Large intestine (tissue), 3 donors: ENCODE data around the gene LYRM2. TPM values are rescaled to one million over a fixed set of nuclear protein-coding genes. Genes with fewer than 3 reads are reported as not detected.

Experiments
- DNase-seq, 2 donors: peaks; one replicate each; pipeline versions ENCODE4 v3.0.0 to v3.0.0-alpha.2; 2013
- H3K27ac ChIP-seq: one replicate; pipeline ENCODE4 v1.5.1; 2013; ENCODE audit warnings: low read length
- H3K27me3 ChIP-seq: 2 replicates; pipeline ENCODE4 v1.6.1; 2013; ENCODE audit warnings: low read length; ENCODE audit not compliant: control insufficient read depth, insufficient read depth
- H3K36me3 ChIP-seq: 2 replicates; pipeline ENCODE4 v1.6.1; 2013; ENCODE audit warnings: low read length; ENCODE audit not compliant: control insufficient read depth, insufficient read depth
- H3K4me1 ChIP-seq: one replicate; pipeline ENCODE4 v1.6.1; 2013; ENCODE audit warnings: low read length; ENCODE audit not compliant: control insufficient read depth, insufficient read depth
- H3K4me3 ChIP-seq: one replicate; pipeline ENCODE4 v1.5.1; 2013; ENCODE audit warnings: low read length
- H3K9me3 ChIP-seq: one replicate; pipeline ENCODE4 v1.6.1; 2013; ENCODE audit warnings: mild to moderate bottlenecking, low read depth, low read length, moderate library complexity; ENCODE audit not compliant: control insufficient read depth
- WGBS: methylation state at CpG from one replicate; pipeline ENCODE4 v1.1.5; 2013; ENCODE audit warnings: low lambda C conversion rate; ENCODE audit not compliant: insufficient coverage; 5-methylcytosine and 5-hydroxymethylcytosine counted together
- polyA plus RNA-seq: library from polyadenylated mRNA; unstranded; fragments of 120-200 nt; gene quantifications from one replicate; pipeline ENCODE4 v1.2.1, GENCODE V29; 2013

LYRM2 gene
- polyA plus RNA-seq, 1 donor, result 39.3 TPM

- Histone ChIP-seq H3K27ac (no peak overlapping the region), H3K9me3 (no peaks in the 10 kb centered on the region), H3K4me3 (no peak overlapping the region), H3K36me3 (no peaks in the 10 kb centered on the region), H3K4me1 (no peaks in the 10 kb centered on the region), H3K27me3 (no peaks in the 10 kb centered on the region)
- WGBS, result no CpG with 5 or more reads among the region's 7 CpGs
- DNase-seq, result no peak
Observed at GRCh38 chr6:89599727-89600126, 38.8 kb downstream of the LYRM2 start.

- peak; percentile 50 to 57 for DNase-seq
- no CpG with 5 or more reads among the region's 3 CpGs for WGBS
- H3K4me1 ChIP-seq, result no peaks in the 10 kb centered on the region
Observed at GRCh38 chr6:89597988-89598387, 40.6 kb downstream of the LYRM2 start.

GRCh38 chr6:89597372-89597771, 41.2 kb downstream of the LYRM2 start:
- H3K4me1 ChIP-seq, result no peaks in the 10 kb centered on the region
- no peaks in the 10 kb centered on the region for H3K27me3 ChIP-seq
- no peaks in the 10 kb centered on the region for H3K9me3 ChIP-seq
- no peak overlapping the region for H3K27ac ChIP-seq
- WGBS, result 67% methylated on average over 1 of the region's 2 CpGs
- no peaks in the 10 kb centered on the region for H3K36me3 ChIP-seq
- H3K4me3 ChIP-seq, result no peak overlapping the region
- DNase-seq, result no peak

More at GRCh38 chr6:89597988-89598387, 40.6 kb downstream of the LYRM2 start:
- no peaks in the 10 kb centered on the region for H3K27me3 ChIP-seq
- no peaks in the 10 kb centered on the region for H3K9me3 ChIP-seq
- no peak overlapping the region for H3K27ac ChIP-seq
- H3K36me3 ChIP-seq, result no peaks in the 10 kb centered on the region
- H3K4me3 ChIP-seq, result no peak overlapping the region

- Histone ChIP-seq H3K36me3 (no peaks in the 10 kb centered on the region), H3K27ac (no peak overlapping the region), H3K4me1 (no peaks in the 10 kb centered on the region), H3K9me3 (no peaks in the 10 kb centered on the region), H3K4me3 (no peak overlapping the region), H3K27me3 (no peaks in the 10 kb centered on the region)
- no peak for DNase-seq
- no CpG with 5 or more reads among the region's 1 CpG for WGBS
Observed at GRCh38 chr6:89596484-89596883, 42.1 kb downstream of the LYRM2 start.

- no peak for DNase-seq
- Histone ChIP-seq H3K27me3 (no peaks in the 10 kb centered on the region), H3K4me1 (no peaks in the 10 kb centered on the region), H3K4me3 (no peak overlapping the region), H3K27ac (no peak overlapping the region), H3K9me3 (no peaks in the 10 kb centered on the region), H3K36me3 (no peaks in the 10 kb centered on the region)
- no CpG with 5 or more reads among the region's 2 CpGs for WGBS
Observed at GRCh38 chr6:89596056-89596455, 42.5 kb downstream of the LYRM2 start.

- no CpG with 5 or more reads among the region's 4 CpGs for WGBS
- Histone ChIP-seq H3K27ac (no peak overlapping the region), H3K27me3 (no peaks in the 10 kb centered on the region), H3K9me3 (no peaks in the 10 kb centered on the region), H3K4me1 (no peaks in the 10 kb centered on the region), H3K36me3 (no peaks in the 10 kb centered on the region), H3K4me3 (no peak overlapping the region)
- DNase-seq, result no peak
Observed at GRCh38 chr6:89591745-89592144, 46.8 kb downstream of the LYRM2 start.

GRCh38 chr6:89590133-89590532, 48.4 kb downstream of the LYRM2 start:
- no peaks in the 10 kb centered on the region for H3K36me3 ChIP-seq
- no peak for DNase-seq
- H3K9me3 ChIP-seq, result no peaks in the 10 kb centered on the region
- H3K27ac ChIP-seq, result no peak overlapping the region
- H3K4me1 ChIP-seq, result no peaks in the 10 kb centered on the region
- no peak overlapping the region for H3K4me3 ChIP-seq
- H3K27me3 ChIP-seq, result no peaks in the 10 kb centered on the region
- WGBS, result no CpG with 5 or more reads among the region's 2 CpGs

GRCh38 chr6:89589297-89590025, 49.1 kb downstream of the LYRM2 start:
- DNase-seq, result no peak
- Histone ChIP-seq H3K27me3 (no peaks in the 10 kb centered on the region), H3K4me1 (no peaks in the 10 kb centered on the region), H3K27ac (no peak overlapping the region), H3K36me3 (no peaks in the 10 kb centered on the region), H3K9me3 (no peaks in the 10 kb centered on the region), H3K4me3 (no peak overlapping the region)
- WGBS, result no CpG with 5 or more reads among the region's 7 CpGs

GRCh38 chr6:89585154-89585553, 53.4 kb downstream of the LYRM2 start:
- no peaks in the 10 kb centered on the region for H3K36me3 ChIP-seq
- no peak overlapping the region for H3K4me3 ChIP-seq
- WGBS, result no CpG with 5 or more reads among the region's 1 CpG
- no peaks in the 10 kb centered on the region for H3K9me3 ChIP-seq
- H3K27ac ChIP-seq, result no peak overlapping the region
- H3K27me3 ChIP-seq, result no peaks in the 10 kb centered on the region
- no peaks in the 10 kb centered on the region for H3K4me1 ChIP-seq
- no peak for DNase-seq

GRCh38 chr6:89584539-89584938, 54.0 kb downstream of the LYRM2 start:
- WGBS, result no CpG with 5 or more reads among the region's 3 CpGs
- Histone ChIP-seq H3K9me3 (no peaks in the 10 kb centered on the region), H3K27ac (no peak overlapping the region), H3K27me3 (no peaks in the 10 kb centered on the region), H3K4me3 (no peak overlapping the region), H3K4me1 (no peaks in the 10 kb centered on the region), H3K36me3 (no peaks in the 10 kb centered on the region)
- DNase-seq, result no peak

- H3K36me3 ChIP-seq, result no peaks in the 10 kb centered on the region
- H3K4me1 ChIP-seq, result no peaks in the 10 kb centered on the region
- no peaks in the 10 kb centered on the region for H3K27me3 ChIP-seq
- H3K9me3 ChIP-seq, result no peaks in the 10 kb centered on the region
- WGBS, result no CpG with 5 or more reads among the region's 2 CpGs
- DNase-seq, result no peak
- no peak overlapping the region for H3K4me3 ChIP-seq
- H3K27ac ChIP-seq, result no peak overlapping the region
Observed at GRCh38 chr6:89583559-89583958, 55.0 kb downstream of the LYRM2 start.
